Measurements from ENCODE around the gene ASCC1. TPM values are rescaled to one million over a fixed set of nuclear protein-coding genes. Genes with fewer than 3 reads are reported as not detected.
A peak's percentile ranks its signal among the peaks of the same experiment; 100 is the strongest.

ASCC1 gene
- total RNA-seq, 2 donors from 2014 or later, result 27.2 to 37.0 TPM

GRCh38 chr10:72087392-72087968 is 128.6 kb downstream of the ASCC1 start:
- no peak for DNase-seq (ENCODE audit: low spot score)
- H3K4me3 ChIP-seq, result peak overlapping the region; percentile 41 to 58
- H3K4me1 ChIP-seq, result peaks cover 0 to 31% of the 10 kb centered on the region in 2 donors
- no peaks in the 10 kb centered on the region for H3K9me3 ChIP-seq
- no peak for TF ChIP-seq CTCF (IDR thresholded peaks at IDR 0.05)
- H3K27me3 ChIP-seq, result no peaks in the 10 kb centered on the region
- H3K36me3 ChIP-seq, result no peaks in the 10 kb centered on the region
- peak overlapping the region; percentile 57 to 68 for H3K27ac ChIP-seq

GRCh38 chr10:72086466-72087391 is 129.3 kb downstream of the ASCC1 start:
- DNase-seq (ENCODE audit: low spot score), result no peak
- Histone ChIP-seq H3K36me3 (no peaks in the 10 kb centered on the region), H3K27ac (peak overlapping the region; percentile 57 to 68), H3K9me3 (no peaks in the 10 kb centered on the region), H3K4me1 (peaks cover 0 to 31% of the 10 kb centered on the region in 2 donors), H3K27me3 (no peaks in the 10 kb centered on the region), H3K4me3 (peak overlapping the region; percentile 41 to 58)
- TF ChIP-seq CTCF (IDR thresholded peaks at IDR 0.05), result peak in 1 of 2 donors; percentile 30

- Histone ChIP-seq H3K4me3 (no peak overlapping the region), H3K27ac (peak overlapping the region; percentile 57 to 68), H3K9me3 (no peaks in the 10 kb centered on the region), H3K27me3 (no peaks in the 10 kb centered on the region), H3K4me1 (peaks cover 0 to 31% of the 10 kb centered on the region in 2 donors), H3K36me3 (no peaks in the 10 kb centered on the region)
- TF ChIP-seq CTCF (IDR thresholded peaks at IDR 0.05), result no peak
- no peak for DNase-seq (ENCODE audit: low spot score)
These were observed 130.1 kb downstream of the ASCC1 start for GRCh38 chr10:72085864-72086465.

- H3K9me3 ChIP-seq, result no peaks in the 10 kb centered on the region
- H3K4me1 ChIP-seq, result peaks cover 0 to 31% of the 10 kb centered on the region in 2 donors
- H3K36me3 ChIP-seq, result no peaks in the 10 kb centered on the region
- no peak for TF ChIP-seq CTCF (IDR thresholded peaks at IDR 0.05)
- DNase-seq (ENCODE audit: low spot score), result no peak
- H3K4me3 ChIP-seq, result no peak overlapping the region
- H3K27ac ChIP-seq, result no peak overlapping the region
- H3K27me3 ChIP-seq, result no peaks in the 10 kb centered on the region
These were observed 130.9 kb downstream of the ASCC1 start for GRCh38 chr10:72085166-72085565.

- H3K4me3 ChIP-seq, result no peak overlapping the region
- TF ChIP-seq CTCF (IDR thresholded peaks at IDR 0.05), result no peak
- H3K27ac ChIP-seq, result no peak overlapping the region
- no peaks in the 10 kb centered on the region for H3K27me3 ChIP-seq
- H3K9me3 ChIP-seq, result no peaks in the 10 kb centered on the region
- no peak for DNase-seq (ENCODE audit: low spot score)
- no peaks in the 10 kb centered on the region for H3K36me3 ChIP-seq
- H3K4me1 ChIP-seq, result peaks cover 0 to 29% of the 10 kb centered on the region in 2 donors
These were observed 132.2 kb downstream of the ASCC1 start for GRCh38 chr10:72083790-72084459.
